Neural progenitor cell (in vitro differentiated cells): ENCODE data around the gene KRTAP9-9. TPM values are rescaled to one million over a fixed set of nuclear protein-coding genes. Genes with fewer than 3 reads are reported as not detected.

Experiments used
- DNase-seq: peaks from one replicate; pipeline ENCODE4 v3.0.0-alpha.2; 2016; ENCODE audit warnings: low spot score
- H2AFZ ChIP-seq: fragments of 200-600 bp; sonication (generic); replicated peaks from 2 replicates; pipeline ENCODE4 v1.6.1; 2016; ENCODE audit warnings: antibody characterized with exemption
- H3F3A ChIP-seq: fragments of 200-600 bp; sonication (generic); 2 replicates; pipeline ENCODE4 v1.6.1; 2016; ENCODE audit warnings: antibody characterized with exemption, low read depth
- H3K27ac ChIP-seq: fragments of 200-600 bp; sonication (generic); 2 replicates; pipeline ENCODE4 v1.5.1; 2016; ENCODE audit warnings: mild to moderate bottlenecking
- H3K27me3 ChIP-seq: fragments of 200-600 bp; sonication (generic); 2 replicates; pipeline ENCODE4 v1.6.1; 2016; ENCODE audit warnings: mild to moderate bottlenecking, moderate library complexity
- H3K36me3 ChIP-seq: fragments of 200-600 bp; sonication (generic); 2 replicates; pipeline ENCODE4 v1.5.1; 2016
- H3K4me1 ChIP-seq: fragments of 200-600 bp; sonication (generic); 2 replicates; pipeline ENCODE4 v1.6.1; 2016; ENCODE audit warnings: mixed run types
- H3K4me2 ChIP-seq: fragments of 200-600 bp; sonication (generic); 2 replicates; pipeline ENCODE4 v1.6.1; 2016
- H3K4me3 ChIP-seq: fragments of 200-600 bp; sonication (generic); 2 replicates; pipeline ENCODE4 v1.5.1; 2016
- H3K79me2 ChIP-seq: fragments of 200-600 bp; sonication (generic); 2 replicates; pipeline ENCODE4 v1.6.1; 2016; ENCODE audit warnings: low read depth
- H3K9ac ChIP-seq: fragments of 200-600 bp; sonication (generic); 2 replicates; pipeline ENCODE4 v1.6.1; 2016
- H3K9me3 ChIP-seq: fragments of 200-600 bp; sonication (generic); 2 replicates; pipeline ENCODE4 v1.5.1; 2016; ENCODE audit warnings: low read depth
- H4K20me1 ChIP-seq: fragments of 200-600 bp; sonication (generic); 2 replicates; pipeline ENCODE4 v1.6.1; 2016; ENCODE audit warnings: low read depth
- H3K27ac Mint-ChIP-seq: 3 replicates; pipeline ENCODE4 v1.8.0; 2021; ENCODE audit warnings: mixed read lengths
- H3K27me3 Mint-ChIP-seq: 2 replicates; pipeline ENCODE4 v1.8.0; 2022; ENCODE audit warnings: low read depth, mild to moderate bottlenecking, inconsistent platforms, moderate library complexity, mixed read lengths; ENCODE audit not compliant: insufficient read depth
- H3K36me3 Mint-ChIP-seq: 3 replicates; pipeline ENCODE4 v1.8.0; 2021; ENCODE audit warnings: mixed read lengths
- H3K4me1 Mint-ChIP-seq: 3 replicates; pipeline ENCODE4 v1.8.0; 2021; ENCODE audit warnings: mixed read lengths
- H3K4me3 Mint-ChIP-seq: 3 replicates; pipeline ENCODE4 v1.8.0; 2021; ENCODE audit warnings: mild to moderate bottlenecking, moderate library complexity, mixed read lengths
- H3K9me3 Mint-ChIP-seq: 3 replicates; pipeline ENCODE4 v1.8.0; 2020; ENCODE audit warnings: mixed read lengths
- CTCF ChIP-seq: fragments of 200-600 bp; sonication (generic); IDR thresholded peaks from 2 replicates; pipeline ENCODE4 v1.5.1; 2017; ENCODE audit warnings: antibody characterized with exemption, mild to moderate bottlenecking
- EZH2 ChIP-seq: fragments of 200-600 bp; sonication (generic); IDR thresholded peaks from 2 replicates; pipeline ENCODE4 v1.6.1; 2017; ENCODE audit warnings: antibody characterized with exemption, mild to moderate bottlenecking, moderate library complexity
- EZH2phosphoT487 ChIP-seq: fragments of 200-600 bp; sonication (generic); IDR thresholded peaks from 2 replicates; pipeline ENCODE4 v1.6.1; 2017; ENCODE audit warnings: antibody characterized with exemption
- small RNA-seq: library from RNA; depleted of rRNA; stranded (forward); fragments of <200 nt; gene quantifications from one replicate; pipeline ENCODE3, GENCODE V24; 2015
- total RNA-seq: library from RNA; depleted of rRNA; stranded (reverse); fragments of >200 nt; gene quantifications from 2 replicates; pipeline ENCODE4 v1.2.3, GENCODE V29; 2015; ENCODE audit warnings: low replicate concordance

KRTAP9-9 gene
- total RNA-seq, 1 donor from 2014 or later = not detected

GRCh38 chr17:41302981-41303380, 47.8 kb downstream of the KRTAP9-9 start:
- Mint-ChIP-seq H3K9me3 (no peaks in the 10 kb centered on the region), H3K4me3 (no peak overlapping the region), H3K27ac (no peak overlapping the region), H3K36me3 (no peaks in the 10 kb centered on the region), H3K4me1 (no peaks in the 10 kb centered on the region), H3K27me3 (peaks cover 4% of the 10 kb centered on the region)
- Histone ChIP-seq H3K4me2 (no peak overlapping the region), H3K36me3 (no peaks in the 10 kb centered on the region), H3K4me1 (peaks cover 3% of the 10 kb centered on the region), H3K79me2 (no peaks in the 10 kb centered on the region), H3K27me3 (no peaks in the 10 kb centered on the region), H4K20me1 (no peaks in the 10 kb centered on the region), H3K9me3 (no peaks in the 10 kb centered on the region), H3K27ac (no peak overlapping the region), H2AFZ (no peak overlapping the region), H3F3A (no peaks in the 10 kb centered on the region), H3K4me3 (no peak overlapping the region), H3K9ac (no peak overlapping the region)
- no peak for TF ChIP-seq CTCF
- TF ChIP-seq EZH2 = no peak
- no peak for DNase-seq

GRCh38 chr17:41304091-41304490, 48.9 kb downstream of the KRTAP9-9 start:
- no peaks in the 10 kb centered on the region for H3K9me3 Mint-ChIP-seq
- H3K79me2 ChIP-seq = no peaks in the 10 kb centered on the region

More at GRCh38 chr17:41304091-41304490, 48.9 kb downstream of the KRTAP9-9 start:
- Mint-ChIP-seq H3K27ac (no peak overlapping the region), H3K4me3 (no peak overlapping the region), H3K36me3 (no peaks in the 10 kb centered on the region), H3K4me1 (no peaks in the 10 kb centered on the region), H3K27me3 (peaks cover 4% of the 10 kb centered on the region)
- Histone ChIP-seq H3K4me3 (no peak overlapping the region), H3K9ac (no peak overlapping the region), H4K20me1 (no peaks in the 10 kb centered on the region), H3K36me3 (no peaks in the 10 kb centered on the region), H3K4me1 (peaks cover 3% of the 10 kb centered on the region), H3K9me3 (no peaks in the 10 kb centered on the region), H3K4me2 (no peak overlapping the region), H3F3A (no peaks in the 10 kb centered on the region), H3K27me3 (no peaks in the 10 kb centered on the region), H2AFZ (peak overlapping the region; percentile 17), H3K27ac (no peak overlapping the region)
- TF ChIP-seq CTCF (no peak), EZH2 (no peak), EZH2phosphoT487 (no peak)
- DNase-seq = no peak

Small RNAs within 50 kb of the gene (small RNA-seq; reads per million reads assigned to genes)
- gene KRTAP9-10P = not detected

Other genes starting within 250 kb of the KRTAP9-9 start
- not detected in 2 replicates for gene KRTAP3-1, start 246.3 kb upstream of the KRTAP9-9 start, total RNA-seq
- not detected in 2 replicates for gene KRTAP1-5, start 228.2 kb upstream of the KRTAP9-9 start, total RNA-seq
- not detected in 2 replicates for gene KRTAP1-4, start 225.2 kb upstream of the KRTAP9-9 start, total RNA-seq
- gene KRTAP1-3, start 220.5 kb upstream of the KRTAP9-9 start, total RNA-seq = not detected in 2 replicates
- not detected in 2 replicates for gene KRTAP1-1, start 213.9 kb upstream of the KRTAP9-9 start, total RNA-seq
- gene KRTAP2-1, start 208.1 kb upstream of the KRTAP9-9 start, total RNA-seq = not detected in 2 replicates
- not detected in 2 replicates for gene KRTAP2-2, start 200.2 kb upstream of the KRTAP9-9 start, total RNA-seq
- not detected in 2 replicates for gene KRTAP2-3, start 195.3 kb upstream of the KRTAP9-9 start, total RNA-seq
- not detected in 2 replicates for gene KRTAP2-4, start 189.5 kb upstream of the KRTAP9-9 start, total RNA-seq
- not detected in 2 replicates for gene KRTAP4-7, start 171.2 kb upstream of the KRTAP9-9 start, total RNA-seq
- gene KRTAP4-8, start 157.2 kb upstream of the KRTAP9-9 start, total RNA-seq = not detected in 2 replicates
- gene KRTAP4-16, start 153.2 kb upstream of the KRTAP9-9 start, total RNA-seq = not detected in 2 replicates
- gene KRTAP4-9, start 150.0 kb upstream of the KRTAP9-9 start, total RNA-seq = not detected in 2 replicates
- not detected in 2 replicates for gene KRTAP4-11, start 137.0 kb upstream of the KRTAP9-9 start, total RNA-seq
- gene KRTAP4-12, start 131.2 kb upstream of the KRTAP9-9 start, total RNA-seq = not detected in 2 replicates
- not detected in 2 replicates for gene KRTAP4-6, start 114.8 kb upstream of the KRTAP9-9 start, total RNA-seq
- gene KRTAP4-5, start 105.6 kb upstream of the KRTAP9-9 start, total RNA-seq = not detected in 2 replicates
- gene KRTAP4-4, start 94.6 kb upstream of the KRTAP9-9 start, total RNA-seq = not detected in 2 replicates
- not detected in 2 replicates for gene KRTAP4-3, start 87.2 kb upstream of the KRTAP9-9 start, total RNA-seq
- gene KRTAP4-2, start 77.2 kb upstream of the KRTAP9-9 start, total RNA-seq = not detected in 2 replicates
- gene KRTAP4-1, start 70.5 kb upstream of the KRTAP9-9 start, total RNA-seq = 0.12 TPM in 1 of 2 replicates, not detected in the other
- gene KRTAP9-1, start 65.5 kb upstream of the KRTAP9-9 start, total RNA-seq = not detected in 2 replicates
- not detected in 2 replicates for gene KRTAP9-2, start 28.7 kb upstream of the KRTAP9-9 start, total RNA-seq
- gene KRTAP9-3, start 22.9 kb upstream of the KRTAP9-9 start, total RNA-seq = not detected in 2 replicates
- not detected in 2 replicates for gene KRTAP9-8, start 17.4 kb upstream of the KRTAP9-9 start, total RNA-seq
- not detected in 2 replicates for gene KRTAP9-4, start 5.7 kb upstream of the KRTAP9-9 start, total RNA-seq
- not detected in 2 replicates for gene KRTAP9-6, start 10.0 kb downstream of the KRTAP9-9 start, total RNA-seq
- not detected in 2 replicates for gene KRTAP9-7, start 20.3 kb downstream of the KRTAP9-9 start, total RNA-seq
- gene KRTAP29-1, start 47.5 kb downstream of the KRTAP9-9 start, total RNA-seq = not detected in 2 replicates
- gene KRTAP16-1, start 53.9 kb downstream of the KRTAP9-9 start, total RNA-seq = not detected in 2 replicates
- gene KRTAP17-1, start 60.3 kb downstream of the KRTAP9-9 start, total RNA-seq = not detected in 2 replicates
- gene KRT33A, start 95.4 kb downstream of the KRTAP9-9 start, total RNA-seq = not detected in 2 replicates
- not detected in 2 replicates for gene KRT33B, start 114.4 kb downstream of the KRTAP9-9 start, total RNA-seq
- not detected in 2 replicates for gene KRT34, start 126.9 kb downstream of the KRTAP9-9 start, total RNA-seq
- not detected in 2 replicates for gene KRT31, start 142.2 kb downstream of the KRTAP9-9 start, total RNA-seq
- gene KRT37, start 169.2 kb downstream of the KRTAP9-9 start, total RNA-seq = not detected in 2 replicates
- gene KRT38, start 185.6 kb downstream of the KRTAP9-9 start, total RNA-seq = not detected in 2 replicates
- gene KRT32, start 212.0 kb downstream of the KRTAP9-9 start, total RNA-seq = not detected in 2 replicates
- gene KRT35, start 225.8 kb downstream of the KRTAP9-9 start, total RNA-seq = not detected in 2 replicates
- not detected in 2 replicates for gene KRT36, start 234.5 kb downstream of the KRTAP9-9 start, total RNA-seq